GM23338 (cell line): ENCODE results near the gene MT1B. TPM values are rescaled to one million over a fixed set of nuclear protein-coding genes. Genes with fewer than 3 reads are reported as not detected.
"Not testable (repeated sequence)": the region's sequence is repeated elsewhere in the genome, so short reads cannot be mapped to it uniquely, and the experiment has no call there.

Source experiments
- ATAC-seq: fragments of 200-7000 bp; cut with Tn5 transposase; 3 replicates; pipeline ENCODE4 v1.9.1; 2020
- DNase-seq: peaks from one replicate; pipeline ENCODE4 v3.0.0-alpha.2; 2015; ENCODE audit warnings: low spot score
- H2AFZ ChIP-seq: fragments of 200-600 bp; sonication (generic); 2 replicates; pipeline ENCODE4 v1.8.0; 2016; ENCODE audit warnings: antibody characterized with exemption, mild to moderate bottlenecking, moderate library complexity
- H3F3A ChIP-seq: fragments of 200-600 bp; sonication (generic); replicated peaks from 2 replicates; pipeline ENCODE4 v1.8.0; 2017; ENCODE audit warnings: antibody characterized with exemption, mixed run types, low read depth
- H3K27ac ChIP-seq: fragments of 200-600 bp; sonication (generic); 2 replicates; pipeline ENCODE4 v1.6.1; 2016; ENCODE audit warnings: low read depth
- H3K27me3 ChIP-seq: fragments of 200-600 bp; sonication (generic); 2 replicates; pipeline ENCODE4 v1.8.0; 2016; ENCODE audit warnings: mild to moderate bottlenecking, mixed run types, moderate library complexity; ENCODE audit not compliant: insufficient read depth
- H3K36me3 ChIP-seq: fragments of 200-600 bp; sonication (generic); 2 replicates; pipeline ENCODE4 v1.8.0; 2016; ENCODE audit warnings: mild to moderate bottlenecking; ENCODE audit not compliant: insufficient read depth
- H3K4me1 ChIP-seq: fragments of 200-600 bp; sonication (generic); 2 replicates; pipeline ENCODE4 v1.8.0; 2016; ENCODE audit warnings: mild to moderate bottlenecking, moderate library complexity; ENCODE audit not compliant: insufficient read depth
- H3K4me2 ChIP-seq: fragments of 200-600 bp; sonication (generic); 2 replicates; pipeline ENCODE4 v1.7.1; 2017; ENCODE audit warnings: mixed run types
- H3K4me3 ChIP-seq: fragments of 200-600 bp; sonication (generic); 2 replicates; pipeline ENCODE4 v1.6.1; 2016; ENCODE audit warnings: mixed run types
- H3K79me2 ChIP-seq: fragments of 200-600 bp; sonication (generic); replicated peaks from 2 replicates; pipeline ENCODE4 v1.8.0; 2017; ENCODE audit warnings: mild to moderate bottlenecking; ENCODE audit not compliant: insufficient read depth
- H3K9me2 ChIP-seq: fragments of 200-600 bp; sonication (generic); 2 replicates; pipeline ENCODE4 v1.8.0; 2017; ENCODE audit not compliant: insufficient read depth
- H4K20me1 ChIP-seq: fragments of 200-600 bp; sonication (generic); replicated peaks from 2 replicates; pipeline ENCODE4 v1.8.0; 2017; ENCODE audit warnings: mild to moderate bottlenecking; ENCODE audit not compliant: insufficient read depth
- H3K27ac Mint-ChIP-seq: 2 replicates; pipeline ENCODE4 v1.8.0; 2020; ENCODE audit warnings: inconsistent platforms, mild to moderate bottlenecking, moderate library complexity, mixed read lengths
- H3K27me3 Mint-ChIP-seq: 3 replicates; pipeline ENCODE4 v1.8.0; 2022; ENCODE audit warnings: low read depth, mild to moderate bottlenecking, moderate library complexity, mixed read lengths, inconsistent platforms; ENCODE audit not compliant: insufficient read depth, poor library complexity
- H3K36me3 Mint-ChIP-seq: 3 replicates; pipeline ENCODE4 v1.8.0; 2021; ENCODE audit warnings: low read depth, mild to moderate bottlenecking, inconsistent platforms, moderate library complexity, mixed read lengths
- H3K4me1 Mint-ChIP-seq: 3 replicates; pipeline ENCODE4 v1.8.0; 2020; ENCODE audit warnings: mild to moderate bottlenecking, inconsistent platforms, mixed read lengths
- H3K4me3 Mint-ChIP-seq: 3 replicates; pipeline ENCODE4 v1.8.0; 2021; ENCODE audit warnings: moderate library complexity, mild to moderate bottlenecking, inconsistent platforms, mixed read lengths
- H3K9me3 Mint-ChIP-seq: 3 replicates; pipeline ENCODE4 v1.8.0; 2020; ENCODE audit warnings: moderate library complexity, mild to moderate bottlenecking, inconsistent platforms, mixed read lengths
- CREB1 ChIP-seq: fragments of 250-450 bp; sonication (Bioruptor Pico); IDR thresholded peaks from 2 replicates; pipeline ENCODE4 v1.5.0; 2020; ENCODE audit warnings: low read depth, mild to moderate bottlenecking, moderate library complexity
- ETS1 ChIP-seq: IDR thresholded peaks from 2 replicates; pipeline ENCODE4 v1.6.1; 2016; ENCODE audit warnings: antibody characterized with exemption
- EZH2 ChIP-seq: fragments of 200-600 bp; sonication (generic); IDR thresholded peaks from one replicate; pipeline ENCODE4 v1.8.0; 2017; ENCODE audit warnings: antibody characterized with exemption, mild to moderate bottlenecking, low read depth; ENCODE audit not compliant: unreplicated experiment
- JUNB ChIP-seq: IDR thresholded peaks from one replicate; pipeline ENCODE4 v1.6.1; 2016; ENCODE audit warnings: antibody characterized with exemption; ENCODE audit not compliant: unreplicated experiment
- REST ChIP-seq: IDR thresholded peaks from one replicate; pipeline ENCODE4 v1.6.1; 2018; ENCODE audit warnings: antibody characterized with exemption; ENCODE audit not compliant: unreplicated experiment
- polyA plus RNA-seq: library from polyadenylated mRNA; unstranded; fragments of >200 nt; fragmentation: Nextera tagmentation; extraction: Ambion mirVana; gene quantifications from 2 replicates; pipeline ENCODE4 v1.2.1, GENCODE V29; 2016
- total RNA-seq: library from RNA; depleted of rRNA; stranded (reverse); fragments of >200 nt; shearing (Covaris generic); gene quantifications from 2 replicates; pipeline ENCODE4 v1.2.3, GENCODE V29; 2014

MT1B gene
- total and polyA plus RNA-seq, 2 experiments from 2014 or later, result not detected

- peaks cover 53% of the 10 kb centered on the region for H3K4me1 ChIP-seq
- H2AFZ ChIP-seq, H3K27ac Mint-ChIP-seq, H4K20me1 ChIP-seq, H3K79me2 ChIP-seq, H3K27ac ChIP-seq, ATAC-seq, H3K4me3 Mint-ChIP-seq, H3K36me3 ChIP-seq, H3K4me3 ChIP-seq, H3K36me3 Mint-ChIP-seq, DNase-seq, H3K9me2 ChIP-seq: not testable (repeated sequence)
- H3K27me3 ChIP-seq, result peaks cover 100% of the 10 kb centered on the region
- Mint-ChIP-seq H3K9me3 (peaks cover 11% of the 10 kb centered on the region; the same call in 1 of the 3 replicates), H3K27me3 (peaks cover 88% of the 10 kb centered on the region), H3K4me1 (peaks cover 58% of the 10 kb centered on the region)
- H3F3A ChIP-seq, result 0 out of 2 replicates have a peak, but pooled peaks cover 11% of the 10 kb centered on the region
- peak; percentile 15 for TF ChIP-seq EZH2
- H3K4me2 ChIP-seq, result peak overlapping the region; percentile 65
Measured at GRCh38 chr16:56621665-56622445, 29.8 kb upstream of the MT1B start.

- H3K4me2 ChIP-seq, ATAC-seq, H3K27ac ChIP-seq, H4K20me1 ChIP-seq, H3K79me2 ChIP-seq, H3K4me3 Mint-ChIP-seq, H3K4me3 ChIP-seq, H3K27ac Mint-ChIP-seq, H3K9me2 ChIP-seq, DNase-seq, H2AFZ ChIP-seq, H3K36me3 ChIP-seq: not testable (repeated sequence)
- Mint-ChIP-seq H3K9me3 (peaks cover 11% of the 10 kb centered on the region; the same call in 1 of the 3 replicates), H3K36me3 (peaks cover 14% of the 10 kb centered on the region; the same call in 1 of the 3 replicates), H3K27me3 (peaks cover 88% of the 10 kb centered on the region), H3K4me1 (peaks cover 55% of the 10 kb centered on the region)
- H3K4me1 ChIP-seq, result peaks cover 44% of the 10 kb centered on the region
- peaks cover 100% of the 10 kb centered on the region for H3K27me3 ChIP-seq
- H3F3A ChIP-seq, result 0 out of 2 replicates have a peak, but pooled peaks cover 11% of the 10 kb centered on the region
Measured at GRCh38 chr16:56623184-56623583, 28.5 kb upstream of the MT1B start.

- peaks cover 14% of the 10 kb centered on the region; the same call in 1 of the 3 replicates for H3K36me3 Mint-ChIP-seq
- peaks cover 11% of the 10 kb centered on the region; the same call in 1 of the 3 replicates for H3K9me3 Mint-ChIP-seq
- TF ChIP-seq REST (no peak), ETS1 (no peak), EZH2 (no peak), JUNB (no peak), CREB1 (CRISPR knock-in tag) (no peak)
- Histone ChIP-seq H3K4me3 (no peak overlapping the region), H3K9me2 (no peaks in the 10 kb centered on the region; the same call in 1 of the 2 replicates), H2AFZ (no peak overlapping the region), H3K27me3 (peaks cover 100% of the 10 kb centered on the region), H3F3A (0 out of 2 replicates have a peak, but pooled peaks cover 8% of the 10 kb centered on the region), H4K20me1 (peaks cover 5% of the 10 kb centered on the region; the same call in 1 of the 2 replicates), H3K27ac (no peak overlapping the region), H3K79me2 (no peaks in the 10 kb centered on the region), H3K4me1 (peaks cover 40% of the 10 kb centered on the region), H3K36me3 (no peaks in the 10 kb centered on the region), H3K4me2 (no peak overlapping the region)
- H3K4me3 Mint-ChIP-seq, result no peak overlapping the region
- no peak for DNase-seq
- ATAC-seq, result no peak
- H3K27me3 Mint-ChIP-seq, result peaks cover 88% of the 10 kb centered on the region
- H3K4me1 Mint-ChIP-seq, result peaks cover 50% of the 10 kb centered on the region
- no peak overlapping the region for H3K27ac Mint-ChIP-seq
Measured at GRCh38 chr16:56623637-56624036, 28.0 kb upstream of the MT1B start.
